ENCODE measurements around the gene TCF7. TPM values are rescaled to one million over a fixed set of nuclear protein-coding genes. Genes with fewer than 3 reads are reported as not detected.

Gene TCF7
- total and polyA plus RNA-seq, 4 donors, result 1.3 to 2.7 (median 2.2) TPM

DNA sequence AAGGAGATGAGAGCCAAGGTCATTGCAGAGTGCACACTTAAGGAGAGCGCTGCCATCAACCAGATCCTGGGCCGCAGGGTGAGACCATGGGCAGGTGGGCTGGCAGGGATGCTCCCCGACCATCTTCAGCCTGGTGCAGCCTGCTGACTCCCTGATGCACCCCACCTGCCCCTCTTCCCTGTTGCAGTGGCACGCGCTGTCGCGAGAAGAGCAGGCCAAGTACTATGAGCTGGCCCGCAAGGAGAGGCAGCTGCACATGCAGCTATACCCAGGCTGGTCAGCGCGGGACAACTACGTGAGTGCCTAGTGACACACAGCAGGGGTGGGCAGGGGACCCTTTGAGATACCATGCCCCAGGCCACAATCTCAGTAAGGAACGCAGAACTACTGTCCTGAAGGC lies 28.3 kb downstream of the TCF7 start (continued):
- TF ChIP-seq SP1 (IDR thresholded peaks at IDR 0.05), result no peak

DNA sequence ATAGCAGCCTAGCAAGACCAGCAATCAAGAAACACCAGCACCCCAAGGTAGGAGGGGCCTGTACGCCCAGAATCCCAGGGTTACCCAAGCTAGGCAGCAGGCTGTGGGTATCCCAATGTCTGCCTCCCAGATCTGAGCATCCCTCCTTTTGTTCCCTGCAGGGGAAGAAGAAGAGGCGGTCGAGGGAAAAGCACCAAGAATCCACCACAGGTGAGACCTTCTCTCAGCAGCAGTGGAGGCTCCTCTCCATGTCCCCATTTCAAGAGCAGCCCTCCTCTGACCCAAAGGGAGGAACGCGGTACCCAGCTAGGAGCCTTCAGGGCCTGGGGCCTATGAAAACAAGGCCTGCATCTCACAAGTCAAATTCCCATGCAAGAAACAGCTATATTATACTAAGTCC lies 28.9 kb downstream of the TCF7 start:
- Histone ChIP-seq H3K4me3 (ENCODE audit: low read depth in 1 of 3, low read length in 3 of 3) (no peak overlapping the region), H3K36me3 (ENCODE audit: control insufficient read depth in 4 of 4, insufficient read depth in 3 of 4, low read depth in 1 of 4, low read length in 3 of 4) (peaks cover 5 to 31% (median 13%) of the 10 kb centered on the region in 4 donors), H3K27me3 (ENCODE audit: control insufficient read depth in 4 of 4, insufficient read depth in 4 of 4, low read length in 3 of 4) (no peaks in the 10 kb centered on the region), H3K9ac (ENCODE audit: low read depth in 1 of 2, low read length in 2 of 2) (no peak overlapping the region), H3K27ac (ENCODE audit: low read depth in 1 of 2, low read length in 2 of 2) (no peak overlapping the region), H3K9me3 (ENCODE audit: control insufficient read depth in 4 of 4, low read length in 3 of 4) (no peaks in the 10 kb centered on the region), H3K4me1 (ENCODE audit: control insufficient read depth in 4 of 4, insufficient read depth in 4 of 4, low read length in 3 of 4) (peaks cover 0 to 7% (median 0%) of the 10 kb centered on the region in 4 donors)
- DNase-seq (ENCODE audit: low spot score), result peak; percentile 30
- TF ChIP-seq, protein P1, sequence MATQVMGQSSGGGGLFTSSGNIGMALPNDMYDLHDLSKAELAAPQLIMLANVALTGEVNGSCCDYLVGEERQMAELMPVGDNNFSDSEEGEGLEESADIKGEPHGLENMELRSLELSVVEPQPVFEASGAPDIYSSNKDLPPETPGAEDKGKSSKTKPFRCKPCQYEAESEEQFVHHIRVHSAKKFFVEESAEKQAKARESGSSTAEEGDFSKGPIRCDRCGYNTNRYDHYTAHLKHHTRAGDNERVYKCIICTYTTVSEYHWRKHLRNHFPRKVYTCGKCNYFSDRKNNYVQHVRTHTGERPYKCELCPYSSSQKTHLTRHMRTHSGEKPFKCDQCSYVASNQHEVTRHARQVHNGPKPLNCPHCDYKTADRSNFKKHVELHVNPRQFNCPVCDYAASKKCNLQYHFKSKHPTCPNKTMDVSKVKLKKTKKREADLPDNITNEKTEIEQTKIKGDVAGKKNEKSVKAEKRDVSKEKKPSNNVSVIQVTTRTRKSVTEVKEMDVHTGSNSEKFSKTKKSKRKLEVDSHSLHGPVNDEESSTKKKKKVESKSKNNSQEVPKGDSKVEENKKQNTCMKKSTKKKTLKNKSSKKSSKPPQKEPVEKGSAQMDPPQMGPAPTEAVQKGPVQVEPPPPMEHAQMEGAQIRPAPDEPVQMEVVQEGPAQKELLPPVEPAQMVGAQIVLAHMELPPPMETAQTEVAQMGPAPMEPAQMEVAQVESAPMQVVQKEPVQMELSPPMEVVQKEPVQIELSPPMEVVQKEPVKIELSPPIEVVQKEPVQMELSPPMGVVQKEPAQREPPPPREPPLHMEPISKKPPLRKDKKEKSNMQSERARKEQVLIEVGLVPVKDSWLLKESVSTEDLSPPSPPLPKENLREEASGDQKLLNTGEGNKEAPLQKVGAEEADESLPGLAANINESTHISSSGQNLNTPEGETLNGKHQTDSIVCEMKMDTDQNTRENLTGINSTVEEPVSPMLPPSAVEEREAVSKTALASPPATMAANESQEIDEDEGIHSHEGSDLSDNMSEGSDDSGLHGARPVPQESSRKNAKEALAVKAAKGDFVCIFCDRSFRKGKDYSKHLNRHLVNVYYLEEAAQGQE (IDR thresholded peaks at IDR 0.05), result no peak
- TF ChIP-seq GABPA (IDR thresholded peaks at IDR 0.05 in 1 of 2, conservative IDR thresholded peaks at IDR 0.05 in 1 of 2) (no peak), HNF4A (conservative IDR thresholded peaks at IDR 0.05) (no peak), FOXA1 (IDR thresholded peaks at IDR 0.05) (no peak), SP1 (IDR thresholded peaks at IDR 0.05) (no peak), TAF1 (conservative IDR thresholded peaks at IDR 0.05) (no peak), YY1 (IDR thresholded peaks at IDR 0.05) (no peak), RAD21 (IDR thresholded peaks at IDR 0.05) (no peak), FOXA2 (IDR thresholded peaks at IDR 0.05) (no peak), HNF4G (IDR thresholded peaks at IDR 0.05) (no peak), EGR1 (IDR thresholded peaks at IDR 0.05; ENCODE audit: low read depth in 2 of 2) (no peak)
- TF ChIP-seq, protein P2, sequence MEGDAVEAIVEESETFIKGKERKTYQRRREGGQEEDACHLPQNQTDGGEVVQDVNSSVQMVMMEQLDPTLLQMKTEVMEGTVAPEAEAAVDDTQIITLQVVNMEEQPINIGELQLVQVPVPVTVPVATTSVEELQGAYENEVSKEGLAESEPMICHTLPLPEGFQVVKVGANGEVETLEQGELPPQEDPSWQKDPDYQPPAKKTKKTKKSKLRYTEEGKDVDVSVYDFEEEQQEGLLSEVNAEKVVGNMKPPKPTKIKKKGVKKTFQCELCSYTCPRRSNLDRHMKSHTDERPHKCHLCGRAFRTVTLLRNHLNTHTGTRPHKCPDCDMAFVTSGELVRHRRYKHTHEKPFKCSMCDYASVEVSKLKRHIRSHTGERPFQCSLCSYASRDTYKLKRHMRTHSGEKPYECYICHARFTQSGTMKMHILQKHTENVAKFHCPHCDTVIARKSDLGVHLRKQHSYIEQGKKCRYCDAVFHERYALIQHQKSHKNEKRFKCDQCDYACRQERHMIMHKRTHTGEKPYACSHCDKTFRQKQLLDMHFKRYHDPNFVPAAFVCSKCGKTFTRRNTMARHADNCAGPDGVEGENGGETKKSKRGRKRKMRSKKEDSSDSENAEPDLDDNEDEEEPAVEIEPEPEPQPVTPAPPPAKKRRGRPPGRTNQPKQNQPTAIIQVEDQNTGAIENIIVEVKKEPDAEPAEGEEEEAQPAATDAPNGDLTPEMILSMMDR (IDR thresholded peaks at IDR 0.05; ENCODE audit: low read depth, low read length, missing input control), result no peak
- TF ChIP-seq, protein P3, sequence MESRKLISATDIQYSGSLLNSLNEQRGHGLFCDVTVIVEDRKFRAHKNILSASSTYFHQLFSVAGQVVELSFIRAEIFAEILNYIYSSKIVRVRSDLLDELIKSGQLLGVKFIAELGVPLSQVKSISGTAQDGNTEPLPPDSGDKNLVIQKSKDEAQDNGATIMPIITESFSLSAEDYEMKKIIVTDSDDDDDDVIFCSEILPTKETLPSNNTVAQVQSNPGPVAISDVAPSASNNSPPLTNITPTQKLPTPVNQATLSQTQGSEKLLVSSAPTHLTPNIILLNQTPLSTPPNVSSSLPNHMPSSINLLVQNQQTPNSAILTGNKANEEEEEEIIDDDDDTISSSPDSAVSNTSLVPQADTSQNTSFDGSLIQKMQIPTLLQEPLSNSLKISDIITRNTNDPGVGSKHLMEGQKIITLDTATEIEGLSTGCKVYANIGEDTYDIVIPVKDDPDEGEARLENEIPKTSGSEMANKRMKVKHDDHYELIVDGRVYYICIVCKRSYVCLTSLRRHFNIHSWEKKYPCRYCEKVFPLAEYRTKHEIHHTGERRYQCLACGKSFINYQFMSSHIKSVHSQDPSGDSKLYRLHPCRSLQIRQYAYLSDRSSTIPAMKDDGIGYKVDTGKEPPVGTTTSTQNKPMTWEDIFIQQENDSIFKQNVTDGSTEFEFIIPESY (IDR thresholded peaks at IDR 0.05), result no peak
- TF ChIP-seq, protein P4, sequence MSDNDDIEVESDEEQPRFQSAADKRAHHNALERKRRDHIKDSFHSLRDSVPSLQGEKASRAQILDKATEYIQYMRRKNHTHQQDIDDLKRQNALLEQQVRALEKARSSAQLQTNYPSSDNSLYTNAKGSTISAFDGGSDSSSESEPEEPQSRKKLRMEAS (IDR thresholded peaks at IDR 0.05), result no peak
- WGBS, result 93% methylated on average over 5 of the region's 5 CpGs

Data from liver (tissue), 9 donors.